H7 (cell line): ENCODE data around the gene CCT7. TPM values are rescaled to one million over a fixed set of nuclear protein-coding genes. Genes with fewer than 3 reads are reported as not detected.

Experiments
- DNase-seq: peaks from one replicate; pipeline ENCODE4 v3.0.0; 2012
- H3K27me3 ChIP-seq: 2 replicates; pipeline ENCODE4 v1.6.0; 2011; ENCODE audit warnings: mild to moderate bottlenecking, low read length; ENCODE audit not compliant: control insufficient read depth, insufficient read depth
- H3K36me3 ChIP-seq: replicated peaks from 2 replicates; pipeline ENCODE4 v1.5.1; 2011; ENCODE audit warnings: low read length; ENCODE audit not compliant: control insufficient read depth, insufficient read depth
- H3K4me3 ChIP-seq: 2 replicates; pipeline ENCODE4 v1.5.1; 2011; ENCODE audit warnings: low read depth, mild to moderate bottlenecking, control low read depth, low read length, moderate library complexity; ENCODE audit not compliant: insufficient read depth
- total RNA-seq: library from RNA; depleted of rRNA; stranded (reverse); fragments of >200 nt; shearing (Covaris generic); gene quantifications from 2 replicates; pipeline ENCODE4 v1.2.3, GENCODE V29; 2014; rRNA removed

The CCT7 gene
- total RNA-seq, 1 experiment from 2014 or later, result 529 TPM

- Histone ChIP-seq H3K36me3 (no peaks in the 10 kb centered on the region), H3K4me3 (no peak overlapping the region), H3K27me3 (peaks cover 47% of the 10 kb centered on the region)
- DNase-seq, result no peak
Observed at GRCh38 chr2:73297151-73297559, 63.0 kb downstream of the CCT7 start.

GRCh38 chr2:73297586-73297985 is 63.5 kb downstream of the CCT7 start:
- H3K36me3 ChIP-seq, result no peaks in the 10 kb centered on the region
- H3K4me3 ChIP-seq, result no peak overlapping the region
- H3K27me3 ChIP-seq, result peaks cover 43% of the 10 kb centered on the region
- peak; percentile 47 for DNase-seq

- no peak overlapping the region for H3K4me3 ChIP-seq
- peaks cover 12% of the 10 kb centered on the region for H3K27me3 ChIP-seq
- H3K36me3 ChIP-seq, result no peaks in the 10 kb centered on the region
- DNase-seq, result no peak
Observed at GRCh38 chr2:73300926-73301325, 66.8 kb downstream of the CCT7 start.

GRCh38 chr2:73301636-73302035 is 67.5 kb downstream of the CCT7 start:
- no peak for DNase-seq
- peaks cover 7% of the 10 kb centered on the region; the same call in 1 of the 2 replicates for H3K27me3 ChIP-seq
- no peaks in the 10 kb centered on the region for H3K36me3 ChIP-seq
- no peak overlapping the region for H3K4me3 ChIP-seq

Other genes starting within 250 kb of the CCT7 start
- gene SFXN5, start 162.6 kb upstream of the CCT7 start, total RNA-seq, result 19.4 and 23.9 TPM in 2 replicates
- gene RAB11FIP5, start 121.4 kb upstream of the CCT7 start, total RNA-seq, result 12.4 and 16.7 TPM in 2 replicates
- not detected in 2 replicates for gene NOTO, start 31.7 kb upstream of the CCT7 start, total RNA-seq
- 51.3 and 59.7 TPM in 2 replicates for gene SMYD5, start 20.1 kb upstream of the CCT7 start, total RNA-seq
- 17.7 and 19.6 TPM in 2 replicates for gene PRADC1, start 1.1 kb upstream of the CCT7 start, total RNA-seq
- 2.3 and 3.7 TPM in 2 replicates for gene FBXO41, start 50.2 kb downstream of the CCT7 start, total RNA-seq
- 0.04 TPM in 1 of 2 replicates, not detected in the other for gene EGR4, start 59.2 kb downstream of the CCT7 start, total RNA-seq
- gene ALMS1, start 151.5 kb downstream of the CCT7 start, total RNA-seq, result 29.7 and 34.1 TPM in 2 replicates